VCaP (cell line): ENCODE data around the gene PRSS27.

ENCODE experiments used
- H3K27ac ChIP-seq: fragments of 450-650 bp; 2 replicates; pipeline ENCODE4 v1.5.1; 2017
- CTCF ChIP-seq: fragments of 450-650 bp; conservative IDR thresholded peaks from 2 replicates; pipeline ENCODE4 v1.5.1; 2017; ENCODE audit warnings: mild to moderate bottlenecking, moderate library complexity

Gene PRSS27

GRCh38 chr16:2742323-2743006, 22.4 kb upstream of the PRSS27 start:
- H3K27ac ChIP-seq = no peak overlapping the region
- TF ChIP-seq CTCF = no peak

- H3K27ac ChIP-seq = no peak overlapping the region
- no peak for TF ChIP-seq CTCF
These were observed 21.1 kb upstream of the PRSS27 start for GRCh38 chr16:2741168-2741567.

GRCh38 chr16:2740476-2740875, 20.5 kb upstream of the PRSS27 start:
- TF ChIP-seq CTCF = no peak
- H3K27ac ChIP-seq = no peak overlapping the region

- no peak overlapping the region for H3K27ac ChIP-seq
These were observed 19.8 kb upstream of the PRSS27 start for GRCh38 chr16:2739625-2740430.

GRCh38 chr16:2738615-2739014, 18.6 kb upstream of the PRSS27 start:
- H3K27ac ChIP-seq = no peak overlapping the region

More at GRCh38 chr16:2739625-2740430, 19.8 kb upstream of the PRSS27 start:
- TF ChIP-seq CTCF = no peak

GRCh38 chr16:2737895-2738418, 17.9 kb upstream of the PRSS27 start:
- TF ChIP-seq CTCF = no peak
- no peak overlapping the region for H3K27ac ChIP-seq

More at GRCh38 chr16:2738615-2739014, 18.6 kb upstream of the PRSS27 start:
- TF ChIP-seq CTCF = no peak

GRCh38 chr16:2737238-2737605, 17.2 kb upstream of the PRSS27 start:
- H3K27ac ChIP-seq = no peak overlapping the region
- TF ChIP-seq CTCF = no peak
